Skin of body (tissue), 2 donors: ENCODE results near the gene EDC3. TPM values are rescaled to one million over a fixed set of nuclear protein-coding genes. Genes with fewer than 3 reads are reported as not detected.
A peak's percentile ranks its signal among the peaks of the same experiment; 100 is the strongest.
"Not testable (repeated sequence)": the region's sequence is repeated elsewhere in the genome, so short reads cannot be mapped to it uniquely, and the experiment has no call there.

Source experiments
- DNase-seq: peaks from one replicate; lab custom pipeline; 2025; lab: John Stamatoyannopoulos, UW
- total RNA-seq: library from RNA; depleted of rRNA; stranded (reverse); fragments of >200 nt; gene quantifications from one replicate; pipeline ENCODE4 v1.2.3, GENCODE V29; 2014

EDC3 gene
- total RNA-seq, 1 donor from 2014 or later: 14.7 TPM

DNA sequence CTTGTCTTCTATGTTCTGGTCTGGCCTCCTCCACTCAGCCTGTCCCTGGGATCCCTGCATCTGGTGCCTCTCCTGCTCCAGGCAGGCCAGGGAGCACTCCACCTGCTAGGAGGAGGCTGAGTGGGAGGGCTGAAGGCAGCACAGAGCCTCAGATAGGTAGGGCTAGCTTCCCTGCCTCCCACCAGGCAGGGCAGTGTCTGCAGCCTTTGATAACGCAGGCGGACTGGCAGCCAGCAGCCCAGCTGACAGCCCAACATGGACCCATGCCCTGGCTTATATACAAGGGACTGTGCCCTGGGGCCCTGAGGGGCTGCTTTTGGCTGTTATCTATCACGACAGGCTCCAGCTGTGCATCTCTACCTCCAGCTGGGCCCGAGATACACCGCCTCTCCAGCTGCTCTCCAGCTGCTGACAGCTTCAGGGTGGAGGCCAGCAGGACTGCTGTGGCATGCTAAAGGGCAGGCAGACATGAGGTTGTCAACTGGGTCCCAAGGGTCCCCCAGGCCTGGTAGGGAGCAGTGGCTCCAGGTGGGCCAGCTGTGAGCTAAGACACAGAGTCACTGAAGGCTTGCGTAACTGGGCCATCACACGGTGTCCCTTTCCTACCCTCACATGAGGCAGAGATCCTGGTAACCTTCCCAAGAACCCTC, 85.4 kb downstream of the EDC3 start:
- no peak for DNase-seq

DNA sequence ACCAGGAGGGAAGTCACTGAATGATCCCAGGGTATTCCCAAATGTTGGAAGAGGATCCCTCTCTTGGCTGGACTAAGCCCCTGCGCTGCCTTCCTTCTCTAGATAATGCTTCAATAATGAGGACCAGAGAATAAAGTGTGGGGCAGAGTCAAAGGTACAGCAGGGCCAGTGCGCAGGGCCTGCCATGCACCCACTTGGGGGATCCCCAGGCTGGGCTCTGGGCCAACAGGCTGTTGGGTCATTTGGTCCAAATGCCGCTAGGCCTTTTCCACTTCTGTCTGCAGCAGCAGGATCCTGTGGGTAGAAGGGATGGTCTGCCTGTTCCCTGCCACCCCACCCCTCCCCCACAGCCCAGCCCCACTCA, 85.9 kb downstream of the EDC3 start:
- no peak for DNase-seq

DNA sequence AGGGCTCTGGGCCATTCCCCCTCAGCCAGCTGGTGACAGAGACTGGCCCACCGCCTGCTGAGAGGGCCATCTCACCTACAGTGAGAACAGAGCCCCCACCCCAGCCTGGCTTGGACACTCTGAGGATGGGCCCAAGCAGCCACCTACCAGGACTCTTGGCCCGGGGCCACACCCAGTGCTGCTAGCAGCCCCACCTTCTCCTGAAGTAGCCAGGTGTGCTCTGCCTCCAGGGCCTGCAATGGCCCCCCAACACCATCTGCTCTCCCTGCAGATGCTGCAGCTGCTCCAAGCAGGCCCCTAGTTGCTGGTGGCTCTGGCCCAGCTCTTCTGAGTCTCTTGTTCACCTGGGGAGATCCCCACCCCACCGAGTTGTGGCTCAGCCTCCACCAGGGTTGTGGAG, 87.0 kb downstream of the EDC3 start:
- DNase-seq: no peak

DNA sequence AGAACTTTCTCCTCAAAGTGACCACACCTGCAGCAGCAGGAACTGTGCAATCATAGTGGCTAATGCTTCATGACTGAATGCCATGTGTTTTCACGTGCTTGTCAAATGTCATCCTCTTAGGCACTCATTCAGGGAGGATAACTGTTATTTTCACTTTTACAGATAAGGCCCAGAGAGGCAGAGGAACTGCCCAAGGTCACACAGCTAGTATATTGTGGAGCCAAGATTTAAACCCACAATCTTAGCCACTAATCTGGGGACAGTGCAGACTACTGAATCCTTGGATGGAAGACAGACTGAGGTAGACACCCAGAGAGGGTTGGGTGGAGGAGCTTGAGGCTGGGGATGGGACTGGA, 90.1 kb downstream of the EDC3 start:
- DNase-seq: no peak

DNA sequence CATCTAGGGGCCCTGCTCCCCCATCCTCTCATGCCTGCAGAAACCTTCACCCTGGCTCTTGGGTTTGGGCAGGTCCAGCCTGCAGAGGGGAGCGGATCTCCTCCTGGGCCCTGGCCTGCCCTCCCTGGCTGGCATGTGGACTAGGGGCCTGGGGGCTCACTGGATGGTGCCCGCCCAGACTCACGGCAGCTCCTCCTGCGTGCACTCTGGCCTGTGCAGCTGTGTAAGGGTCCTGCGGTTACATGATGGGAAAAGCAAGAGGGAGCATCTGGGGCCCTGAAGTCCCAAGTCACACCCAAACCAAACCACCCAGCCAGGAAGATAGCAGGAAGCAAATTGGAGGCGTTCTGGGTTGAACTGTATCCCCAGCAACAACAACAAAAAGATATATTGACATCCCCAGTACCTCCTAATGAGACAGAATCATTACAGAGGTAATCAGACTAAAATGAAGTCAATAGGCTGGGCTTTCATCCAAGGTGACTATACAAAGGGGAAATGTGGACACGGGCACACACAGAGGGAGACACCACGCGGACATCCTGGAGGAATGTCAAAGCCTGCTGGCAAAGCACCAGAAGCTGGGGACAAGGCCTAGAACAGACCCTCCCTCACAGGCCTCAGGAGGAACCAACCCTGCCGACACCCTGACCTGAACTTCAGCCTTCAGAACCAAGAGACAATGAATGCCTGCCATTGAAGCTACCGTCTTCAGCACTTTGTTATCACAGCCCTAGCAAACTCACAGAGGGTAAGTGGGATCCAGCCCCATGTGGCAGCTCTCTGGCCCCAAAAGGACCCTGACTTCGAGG, 90.6 kb downstream of the EDC3 start:
- DNase-seq: no peak

DNA sequence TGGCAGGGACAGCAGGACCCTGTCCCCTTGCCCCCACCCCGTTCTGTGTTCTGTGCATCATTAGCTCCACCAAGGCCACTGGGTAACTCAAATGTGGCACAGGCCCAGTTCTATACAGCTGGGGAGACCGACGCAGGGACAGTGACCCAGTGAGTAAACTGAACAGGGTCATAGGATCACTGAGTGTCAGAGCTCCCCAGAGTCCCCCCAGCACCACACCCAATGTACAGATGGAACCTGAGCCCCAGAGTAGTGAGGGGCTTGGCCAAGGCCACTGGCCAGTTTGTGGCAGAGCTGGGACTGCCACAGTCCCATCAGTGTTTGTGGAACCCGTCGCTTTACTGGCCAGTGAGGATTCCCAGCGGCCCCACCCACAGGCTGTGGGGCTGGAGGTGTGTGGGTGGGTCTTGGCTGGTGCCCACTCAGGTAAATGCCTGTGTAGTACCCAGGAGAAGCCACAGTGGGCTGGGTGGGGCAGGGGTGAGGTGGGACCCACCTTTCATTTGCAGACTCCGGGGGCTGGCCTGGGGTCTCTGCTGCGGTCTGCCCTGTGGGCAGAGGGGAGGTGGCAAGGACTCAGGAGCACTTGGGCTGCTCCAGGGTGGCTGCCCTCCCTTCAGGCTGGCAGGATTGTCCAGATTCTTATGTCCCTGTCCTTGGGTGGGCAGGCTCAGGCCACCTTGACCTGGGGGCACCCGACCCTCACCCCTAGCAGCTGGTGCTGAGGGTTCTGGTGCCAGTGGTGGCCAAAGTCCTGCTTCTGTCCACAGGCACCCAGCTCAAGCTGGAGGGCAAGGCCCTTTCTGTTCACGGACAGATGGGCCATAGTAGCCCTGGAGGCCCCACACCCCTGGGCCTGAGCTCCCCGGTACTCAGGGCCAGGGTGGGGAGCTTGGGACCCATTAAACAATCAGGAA, 91.8 kb downstream of the EDC3 start:
- no peak for DNase-seq

DNA sequence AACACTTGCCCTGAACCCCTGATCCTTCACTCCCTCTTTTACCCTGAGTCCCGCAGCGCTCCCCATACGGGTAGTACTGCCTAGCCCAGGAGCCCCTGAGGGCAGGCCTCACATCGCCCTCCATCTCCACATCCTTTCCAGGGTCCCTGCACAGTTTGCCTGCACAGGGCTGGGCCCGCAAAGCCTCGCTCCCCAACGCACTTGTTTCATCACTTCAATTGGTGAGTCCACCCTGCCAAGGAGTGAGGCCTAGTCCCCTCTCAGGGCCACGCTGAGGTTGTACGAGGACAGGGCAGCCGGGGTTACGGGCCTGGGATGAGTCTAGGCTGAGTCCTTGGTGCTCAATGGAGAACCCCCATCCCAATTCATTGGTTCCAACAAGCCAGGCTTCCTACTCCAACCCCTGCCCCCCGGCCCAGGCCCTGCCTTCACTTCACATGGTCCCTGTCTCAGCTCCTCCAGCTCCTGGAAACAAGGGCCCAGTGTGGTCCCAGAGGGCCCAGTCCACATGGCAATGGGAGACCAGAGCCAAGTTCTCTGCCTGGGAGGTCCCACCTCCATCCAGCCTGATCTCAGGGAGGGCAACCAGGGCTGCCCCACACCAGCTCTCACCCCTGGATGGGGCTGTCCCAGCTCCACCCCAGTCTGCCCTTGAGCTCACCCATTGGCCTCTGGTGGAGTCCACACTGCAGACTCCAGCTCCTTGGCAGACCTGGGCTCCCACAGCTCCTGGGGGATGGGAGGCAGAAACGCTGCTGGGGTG, 92.6 kb downstream of the EDC3 start:
- no peak for DNase-seq

DNA sequence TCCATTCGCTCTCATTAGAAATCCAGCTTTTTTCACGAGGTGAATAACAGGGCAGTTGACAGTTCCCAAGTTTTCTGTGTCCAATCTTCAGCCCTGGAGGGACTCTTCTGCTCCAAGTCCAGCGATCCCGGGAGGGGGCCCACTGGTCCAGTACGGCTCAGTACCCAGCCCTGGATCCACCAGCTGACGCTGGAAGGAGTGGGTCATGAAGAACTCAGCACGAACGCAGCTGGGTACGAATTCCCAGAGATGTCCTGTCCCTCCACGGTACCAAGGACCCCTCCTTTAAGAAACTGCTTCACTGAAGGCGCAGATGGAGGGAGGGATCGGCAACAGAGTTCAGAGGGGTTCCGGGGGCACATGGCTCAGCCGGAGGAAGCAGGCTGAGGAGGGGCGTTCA, 96.7 kb downstream of the EDC3 start:
- DNase-seq: no peak

DNA sequence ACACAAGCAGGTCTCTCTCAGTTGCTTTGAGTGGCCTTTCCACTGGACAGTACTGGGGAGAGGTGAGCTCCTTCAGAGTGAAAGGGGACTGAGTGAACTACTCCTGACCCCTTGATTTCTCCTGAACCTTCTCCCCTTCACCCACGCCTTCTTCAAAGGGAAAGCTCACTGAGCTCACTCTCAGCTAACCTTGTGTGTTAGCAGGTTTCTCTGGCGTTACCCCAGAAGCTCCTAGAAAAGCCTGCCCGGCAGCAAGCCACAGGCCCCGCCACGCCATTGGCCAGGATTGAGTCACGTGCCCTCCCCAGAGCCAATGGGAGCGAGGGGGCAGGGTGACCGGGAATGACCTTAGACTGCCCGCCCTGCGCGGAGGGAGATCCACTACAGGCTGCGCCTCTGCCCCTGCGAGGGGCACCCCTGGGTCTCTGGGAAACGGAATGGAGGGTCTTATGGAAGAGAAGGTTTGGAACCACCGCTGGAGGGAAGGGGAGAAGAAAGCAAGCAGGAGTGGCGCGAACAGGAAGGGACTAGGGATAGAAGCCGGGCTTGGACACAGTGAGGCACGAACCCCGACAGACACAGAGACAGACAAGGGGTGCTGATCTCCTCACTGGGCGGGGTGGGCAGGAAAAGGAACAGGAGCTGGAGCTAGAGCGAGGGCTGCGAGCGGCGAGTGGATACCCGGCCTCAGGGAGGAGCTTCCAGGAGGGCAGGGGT, 97.5 kb downstream of the EDC3 start:
- DNase-seq: peak; percentile 82

DNA sequence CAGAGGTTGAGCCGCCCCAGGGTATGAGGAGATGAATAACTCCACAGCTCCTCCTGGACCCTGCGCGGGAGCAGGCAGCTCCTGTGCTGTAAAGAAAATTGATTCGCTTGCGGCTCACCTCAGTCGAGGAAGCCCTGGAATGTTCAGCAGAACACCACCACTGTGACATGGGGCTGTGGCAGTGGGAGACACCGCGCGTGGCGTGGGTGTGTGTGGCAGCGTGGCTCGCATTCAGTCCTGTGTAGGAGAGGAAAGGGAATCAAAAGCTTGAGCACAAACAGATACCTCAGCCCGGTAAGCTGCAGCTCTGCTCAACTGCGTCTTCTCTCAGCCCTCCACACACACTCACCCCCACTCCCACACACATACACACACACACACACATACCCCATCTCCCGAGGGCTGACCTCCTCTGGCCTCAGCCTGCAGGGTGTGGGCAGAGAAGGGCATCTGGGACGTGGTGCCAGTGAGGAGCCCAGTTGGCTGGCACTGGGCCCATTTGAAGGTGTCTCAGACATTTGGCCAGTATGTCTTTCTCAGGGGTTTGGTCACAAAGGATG, 98.6 kb downstream of the EDC3 start:
- DNase-seq: not testable (repeated sequence)

DNA sequence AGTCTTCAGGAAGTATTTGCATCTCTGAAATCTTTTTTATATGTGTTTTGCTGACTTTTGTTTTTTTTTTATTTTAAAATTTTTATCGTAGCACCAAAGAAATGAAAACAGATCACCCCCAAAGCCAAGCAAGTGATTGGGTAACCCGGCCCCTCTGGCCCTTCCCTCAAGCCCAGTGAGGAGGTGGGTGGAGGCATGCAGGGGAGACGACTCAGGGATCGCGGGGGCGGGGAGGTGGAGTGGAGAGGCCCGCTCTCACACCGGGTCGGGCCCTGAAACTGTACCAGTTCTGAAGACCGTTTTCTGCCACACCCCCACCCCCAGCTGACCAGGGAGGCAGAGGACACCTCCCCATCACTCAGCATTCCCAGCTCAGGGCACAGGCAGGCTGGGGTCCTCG, 99.1 kb downstream of the EDC3 start:
- not testable (repeated sequence) for DNase-seq

DNA sequence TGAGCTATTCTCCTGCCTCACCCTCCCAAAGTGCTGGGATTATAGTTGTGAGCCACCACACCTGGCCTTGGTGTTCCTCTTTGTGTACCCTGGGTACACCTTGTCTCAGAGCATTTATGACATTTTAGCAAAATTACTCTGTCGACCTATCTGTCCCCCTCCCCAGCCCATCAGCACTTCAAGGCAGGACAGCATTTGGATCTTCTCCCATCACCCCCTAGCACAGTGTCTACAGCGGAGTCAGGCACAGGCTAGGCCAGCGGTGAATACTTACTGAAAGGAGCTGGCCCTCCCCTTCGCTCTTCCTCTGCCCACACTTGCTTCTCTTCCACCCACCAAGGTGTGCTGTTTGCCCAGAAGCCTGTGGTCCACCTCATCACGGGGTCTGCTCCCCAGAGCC, 100.6 kb downstream of the EDC3 start:
- no peak for DNase-seq

DNA sequence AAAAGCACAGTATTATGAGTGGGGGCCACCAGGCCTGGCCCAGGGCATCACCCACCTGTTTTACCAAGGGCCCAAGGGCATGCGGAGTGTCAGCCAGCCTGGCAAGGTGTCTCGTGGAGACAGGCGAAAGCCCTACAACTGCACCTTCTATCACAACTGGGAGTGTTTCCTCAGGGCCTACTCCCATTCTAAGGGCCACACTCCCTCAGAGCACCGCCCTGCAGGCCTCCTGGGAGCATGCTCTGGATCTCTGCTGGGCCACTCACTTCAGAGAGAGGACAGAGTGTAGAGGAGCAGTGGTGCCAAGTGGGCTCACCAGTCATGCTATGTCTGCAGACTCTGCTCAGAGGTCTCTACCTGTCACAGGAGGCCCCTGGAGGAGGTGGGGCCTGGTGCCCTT, 101.4 kb downstream of the EDC3 start:
- DNase-seq: no peak

DNA sequence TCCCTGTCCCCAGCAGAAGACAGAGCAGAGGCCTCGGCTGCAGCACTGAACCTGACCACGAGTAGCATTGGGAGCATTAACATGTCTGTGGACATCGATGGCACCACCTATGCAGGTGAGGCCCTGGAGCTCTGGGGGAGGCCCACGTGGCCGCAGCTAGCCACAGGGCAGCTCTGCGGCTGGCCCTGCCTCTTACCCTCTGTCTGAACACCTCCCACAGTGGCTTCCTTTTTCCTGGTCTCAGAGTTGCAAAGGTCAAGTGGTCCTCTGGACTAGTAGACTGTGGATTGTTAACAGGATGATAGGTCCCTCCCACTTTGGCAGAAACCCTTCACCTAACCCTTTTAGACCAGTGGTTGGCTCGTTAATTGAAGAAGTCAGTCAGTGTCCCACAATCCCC, 102.7 kb downstream of the EDC3 start:
- no peak for DNase-seq

DNA sequence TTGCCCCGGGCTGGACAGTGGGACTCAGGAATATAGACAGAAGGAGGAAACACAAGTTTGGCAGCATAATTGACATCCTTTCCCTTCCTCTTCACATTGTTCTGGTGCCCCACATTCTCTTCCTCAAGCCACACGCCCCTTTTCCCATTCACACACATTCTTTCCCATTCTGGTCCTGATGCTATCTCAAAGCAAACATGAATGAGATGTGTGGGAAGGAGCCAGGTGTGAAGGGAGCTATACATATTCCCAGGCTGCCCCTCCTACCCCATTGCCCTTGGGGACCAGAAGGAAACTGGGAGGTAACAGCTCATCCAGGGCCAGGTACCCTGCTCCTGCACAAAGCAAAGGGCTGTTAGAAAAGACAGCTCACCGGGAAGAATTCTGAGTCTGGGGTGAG, 103.6 kb downstream of the EDC3 start:
- DNase-seq: no peak

DNA sequence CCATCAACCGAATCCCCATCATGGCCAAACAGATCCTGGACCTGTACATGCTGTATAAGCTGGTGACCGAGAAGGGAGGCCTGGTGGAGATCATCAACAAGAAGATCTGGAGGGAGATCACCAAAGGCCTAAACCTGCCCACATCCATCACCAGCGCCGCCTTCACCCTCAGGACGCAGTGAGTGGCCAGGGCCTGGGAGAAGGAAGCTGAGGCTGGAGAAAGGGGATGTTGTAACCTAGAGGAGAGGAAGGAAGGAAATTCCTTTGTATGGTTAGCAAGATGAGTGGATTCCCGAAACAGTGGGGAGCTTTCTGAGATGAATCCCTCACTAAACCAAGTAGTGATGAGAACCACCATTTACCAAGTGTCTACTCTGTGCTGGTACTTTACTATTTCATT, 106.0 kb downstream of the EDC3 start:
- DNase-seq: no peak

DNA sequence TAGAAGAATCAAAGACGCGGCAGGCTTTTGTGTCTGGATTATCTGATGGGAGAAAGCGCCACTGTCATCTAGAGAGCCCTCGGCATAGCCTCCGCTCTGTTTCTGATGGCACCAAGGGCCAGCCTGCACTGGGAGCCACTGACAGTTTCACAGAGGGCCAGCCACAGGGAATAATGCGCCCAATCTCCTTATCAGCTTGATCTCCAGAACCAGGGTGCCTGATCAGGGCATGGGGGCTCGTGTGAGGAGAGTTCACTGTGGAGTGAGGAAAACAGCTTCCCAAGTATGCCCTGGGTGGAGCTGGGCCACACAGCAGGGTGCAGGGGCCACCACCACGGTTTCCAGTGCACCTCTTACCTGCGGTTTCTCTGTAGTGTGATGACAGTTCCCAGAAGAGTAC, 110.0 kb downstream of the EDC3 start:
- DNase-seq: no peak

DNA sequence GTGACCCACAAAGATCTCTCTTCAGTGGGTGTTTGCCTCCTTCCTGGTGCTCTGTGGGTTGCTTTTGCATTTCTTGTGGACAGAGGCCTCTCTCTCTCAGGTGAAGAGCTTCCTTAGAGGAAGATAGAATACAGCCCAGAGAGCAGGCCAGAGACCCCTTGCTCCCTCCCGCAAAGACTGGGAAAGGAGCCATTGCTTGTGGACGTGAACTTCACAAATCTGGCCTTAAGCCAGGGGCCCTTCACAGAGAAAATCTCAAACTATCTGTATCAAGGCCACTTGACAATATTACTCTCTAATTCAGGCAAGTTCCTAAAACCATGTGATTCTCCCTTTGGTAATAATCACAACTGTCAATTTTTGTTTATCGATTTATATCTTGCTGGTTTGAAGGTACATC, 110.6 kb downstream of the EDC3 start:
- DNase-seq: no peak

DNA sequence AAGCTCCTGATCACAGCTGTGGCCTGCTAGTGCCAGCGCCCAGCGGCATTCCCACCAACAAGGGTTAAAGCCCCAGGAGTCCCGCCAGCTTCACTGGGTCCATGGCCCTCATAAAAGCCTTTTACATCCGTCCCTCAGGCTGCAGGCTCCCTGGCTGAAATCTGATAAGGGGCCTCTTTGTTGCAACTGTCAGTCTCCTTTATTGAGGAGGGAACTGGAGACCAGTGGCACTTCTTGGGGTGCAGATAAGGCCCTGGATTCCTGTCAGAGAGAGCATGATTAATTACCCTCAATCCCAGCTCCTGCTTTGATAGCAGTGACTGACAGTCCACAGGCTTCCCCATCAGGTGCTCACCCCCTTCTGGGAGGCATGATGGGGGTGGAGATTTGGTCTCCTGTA, 111.0 kb downstream of the EDC3 start:
- no peak for DNase-seq

DNA sequence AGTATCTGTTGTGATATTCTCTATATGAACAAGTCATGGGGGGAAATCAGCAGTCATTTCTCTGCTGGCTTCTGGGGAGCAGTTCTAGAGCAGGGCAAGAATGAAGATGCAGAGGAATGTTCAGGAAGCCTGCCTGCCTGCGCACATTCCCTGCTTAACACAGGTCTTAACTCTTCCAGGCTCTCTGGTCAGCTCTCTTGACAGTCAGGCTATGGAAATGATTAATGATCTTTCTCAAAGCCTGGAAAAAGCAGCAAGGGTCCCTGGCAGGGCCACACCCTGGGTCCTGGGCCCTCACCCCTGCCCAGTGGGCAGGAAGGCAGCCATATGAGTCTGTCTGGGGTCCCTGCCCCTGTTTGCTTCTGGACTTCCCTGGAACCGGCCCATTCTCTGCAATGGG, 111.6 kb downstream of the EDC3 start:
- no peak for DNase-seq
